ENCODE results near the gene WDR82. TPM values are rescaled to one million over a fixed set of nuclear protein-coding genes. Genes with fewer than 3 reads are reported as not detected.

The WDR82 gene
- total RNA-seq, 5 donors from 2014 or later (not counting 1 experiment from before 2014, with no cell fraction given): 119 to 159 (median 154) TPM

DNA sequence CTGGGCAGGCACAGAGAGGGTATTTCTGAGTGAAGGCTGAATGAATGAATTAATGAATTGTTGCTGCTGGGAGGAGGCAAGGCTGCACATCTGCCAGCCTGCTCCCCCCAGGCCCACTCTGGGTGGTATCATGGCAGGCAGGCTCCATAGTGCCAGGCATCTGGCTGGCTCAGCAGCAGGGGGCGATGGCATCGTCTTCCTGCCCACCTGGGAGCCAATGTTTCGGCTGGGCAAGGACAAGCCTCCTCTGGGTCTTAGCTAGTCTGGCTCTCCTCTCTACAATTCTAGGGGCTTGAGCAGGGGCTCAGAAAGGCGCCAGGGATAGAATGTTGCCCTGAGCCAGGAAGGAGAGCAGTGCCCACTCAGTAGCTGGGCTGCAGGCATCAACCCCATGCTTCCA, 51.3 kb downstream of the WDR82 start:
- Mint-ChIP-seq H3K4me1 (peaks cover 57 to 66% (median 61%) of the 10 kb centered on the region in 3 donors), H3K36me3 (peaks cover 15% of the 10 kb centered on the region), H3K27me3 (no peaks in the 10 kb centered on the region), H3K27ac (peak overlapping the region; percentile 85 to 92), H3K9me3 (no peaks in the 10 kb centered on the region), H3K4me3 (peak overlapping the region in 1 of 3 donors; percentile 83)
- 83% methylated on average over 4 of the region's 4 CpGs for WGBS (ENCODE audit: insufficient coverage)
- ChIA-PET POLR2A (no interaction called here), CTCF (interaction anchor here in 1 of 2 donors (1.2 kb wide), 1 partner anchor 112 kb away, joined by 4 read pairs; no protein-coding TSS in a partner anchor)
- Histone ChIP-seq H3K4me3 (ENCODE audit: control insufficient read depth in 1 of 2, extremely low read depth in 1 of 2, low read length in 1 of 2) (no peak overlapping the region), H3K27ac (ENCODE audit: low read length) (no peak overlapping the region), H3K9me3 (no peaks in the 10 kb centered on the region), H3K27me3 (replicated peaks in 1 of 2; ENCODE audit: control insufficient read depth in 2 of 2, extremely low read depth in 1 of 2, insufficient read depth in 2 of 2, low read length in 1 of 2) (no peaks in the 10 kb centered on the region), H3K4me1 (ENCODE audit: control insufficient read depth in 1 of 2, extremely low read depth in 1 of 2, insufficient read depth in 2 of 2, low read length in 2 of 2) (peaks cover 28 to 61% of the 10 kb centered on the region in 2 experiments), H3K36me3 (ENCODE audit: control insufficient read depth in 2 of 2, extremely low read depth in 1 of 2, insufficient read depth in 1 of 2, low read length in 1 of 2) (peaks cover 13 to 42% of the 10 kb centered on the region in 2 donors)
- no peak for ATAC-seq (replicated peaks in 1 of 4)
- no peak for DNase-seq

DNA sequence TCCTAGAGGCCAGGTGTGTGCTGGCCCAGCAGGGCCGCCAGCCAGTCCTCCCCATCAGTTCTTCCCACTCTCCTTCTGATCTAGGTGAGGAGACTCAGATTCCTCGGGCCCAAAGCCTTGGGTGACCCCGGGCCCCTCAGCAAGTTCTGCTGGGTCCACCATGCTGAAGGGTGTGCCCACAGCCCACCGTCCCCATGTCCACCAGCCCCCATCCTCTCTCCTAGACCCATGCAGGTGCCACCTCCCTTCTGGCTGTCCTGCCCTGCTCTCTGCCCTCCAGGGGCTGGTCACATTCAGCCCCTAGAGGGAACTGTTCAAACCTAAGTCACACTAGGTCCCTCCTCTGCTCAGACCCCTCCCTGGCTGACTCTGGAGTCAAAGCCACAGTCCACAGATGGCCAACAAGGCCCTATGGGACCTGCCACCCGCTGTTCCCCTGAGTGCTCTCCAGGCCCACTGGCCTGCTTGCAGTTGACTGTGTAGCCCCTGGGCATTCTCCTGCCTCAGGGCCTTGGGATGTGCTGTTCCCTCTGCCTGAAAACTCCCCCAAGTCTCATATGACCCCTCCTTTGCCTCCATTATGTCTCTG, 52.1 kb downstream of the WDR82 start:
- no peaks in the 10 kb centered on the region for H3K27me3 Mint-ChIP-seq
- Histone ChIP-seq H3K36me3 (ENCODE audit: control insufficient read depth in 2 of 2, extremely low read depth in 1 of 2, insufficient read depth in 1 of 2, low read length in 1 of 2) (peaks cover 11 to 34% of the 10 kb centered on the region in 2 donors), H3K4me3 (ENCODE audit: control insufficient read depth in 1 of 2, extremely low read depth in 1 of 2, low read length in 1 of 2) (peak overlapping the region in 1 of 2 donors; percentile 2), H3K27me3 (replicated peaks in 1 of 2; ENCODE audit: control insufficient read depth in 2 of 2, extremely low read depth in 1 of 2, insufficient read depth in 2 of 2, low read length in 1 of 2) (no peaks in the 10 kb centered on the region), H3K27ac (ENCODE audit: low read length) (peak overlapping the region; percentile 46), H3K9me3 (no peaks in the 10 kb centered on the region), H3K4me1 (ENCODE audit: control insufficient read depth in 1 of 2, extremely low read depth in 1 of 2, insufficient read depth in 2 of 2, low read length in 2 of 2) (peaks cover 33 to 61% of the 10 kb centered on the region in 2 experiments)
- H3K9me3 Mint-ChIP-seq: no peaks in the 10 kb centered on the region
- peaks cover 58 to 67% (median 61%) of the 10 kb centered on the region in 3 donors for H3K4me1 Mint-ChIP-seq
- peaks cover 9% of the 10 kb centered on the region for H3K36me3 Mint-ChIP-seq
- ChIA-PET CTCF (interaction anchor here in 1 of 2 donors (1.2 kb wide), 2 partner anchors 112 to 113 kb away, joined by 4 to 5 read pairs; no protein-coding TSS in a partner anchor), POLR2A (interaction anchor here in 1 of 2 donors (0.6 kb wide), 1 partner anchor 108 kb away, joined by 3 read pairs; no protein-coding TSS in a partner anchor)
- DNase-seq: no peak
- H3K27ac Mint-ChIP-seq: peak overlapping the region; percentile 85 to 92
- peak in 1 of 4 experiments; percentile 4 for ATAC-seq (replicated peaks in 1 of 4)
- WGBS (ENCODE audit: insufficient coverage): 55% methylated on average over 4 of the region's 5 CpGs
- H3K4me3 Mint-ChIP-seq: peak overlapping the region in 1 of 3 donors; percentile 83

DNA sequence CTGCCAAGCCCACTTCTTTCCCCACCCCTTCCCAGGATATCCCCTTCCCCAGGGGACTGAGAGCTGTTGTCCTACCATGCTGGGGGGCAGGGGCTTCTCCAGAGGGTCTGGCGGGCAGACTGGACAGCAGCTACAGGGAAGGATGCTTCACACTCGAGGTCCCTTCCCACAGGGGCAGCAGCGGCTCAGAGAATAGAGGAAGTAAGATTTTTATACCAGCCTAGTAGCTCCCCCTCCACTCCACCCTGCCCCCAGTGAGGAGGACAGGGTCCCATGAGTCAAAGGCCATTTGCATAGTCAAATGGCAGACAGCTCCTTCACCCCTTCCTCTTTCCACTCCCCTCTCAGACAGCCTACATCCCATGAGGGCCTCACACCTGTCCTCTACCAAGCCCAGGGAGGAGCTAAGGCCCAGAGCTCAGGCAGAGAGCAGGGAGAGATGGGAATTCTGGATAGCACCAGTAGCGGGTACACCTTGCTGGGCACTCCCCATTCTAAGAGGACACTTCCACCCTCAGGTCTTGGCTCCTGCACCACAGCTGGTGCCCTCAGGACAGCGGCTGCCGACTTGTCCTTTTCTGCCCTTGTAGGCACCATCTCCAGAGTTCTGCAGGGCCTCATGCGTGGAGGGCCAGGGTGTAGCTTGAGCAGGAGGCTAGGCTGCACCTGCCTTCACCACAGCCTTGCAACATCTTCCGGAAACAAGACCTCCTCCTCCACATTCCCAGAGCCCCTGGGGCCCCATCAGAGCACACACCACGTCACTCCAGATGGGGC, 52.8 kb downstream of the WDR82 start, which contains the start of gene TLR9:
Gene TLR9 (minus strand): TSS at position 194 of the 777 bp plus-strand sequence. CDS start 116 bp downstream, at position 78.
- Histone ChIP-seq H3K4me3 (ENCODE audit: control insufficient read depth in 1 of 2, extremely low read depth in 1 of 2, low read length in 1 of 2) (peak within 1 kb of the TSS in 1 of 2 donors; percentile 2), H3K27me3 (replicated peaks in 1 of 2; ENCODE audit: control insufficient read depth in 2 of 2, extremely low read depth in 1 of 2, insufficient read depth in 2 of 2, low read length in 1 of 2) (no peaks in the 10 kb centered on the region), H3K36me3 (ENCODE audit: control insufficient read depth in 2 of 2, extremely low read depth in 1 of 2, insufficient read depth in 1 of 2, low read length in 1 of 2) (peaks cover 9 to 27% of the 10 kb centered on the region in 2 donors), H3K27ac (ENCODE audit: low read length) (peak within 1 kb of the TSS; percentile 46), H3K9me3 (no peaks in the 10 kb centered on the region), H3K4me1 (ENCODE audit: control insufficient read depth in 1 of 2, extremely low read depth in 1 of 2, insufficient read depth in 2 of 2, low read length in 2 of 2) (peaks cover 36 to 63% of the 10 kb centered on the region in 2 experiments)
- ATAC-seq (replicated peaks in 1 of 4): peak; percentile 31 to 67 (median 39)
- no peaks in the 10 kb centered on the region for H3K9me3 Mint-ChIP-seq
- CTCF ChIA-PET: interaction anchor here in 1 of 2 donors (1.2 kb wide), 1 partner anchor 113 kb away, joined by 5 read pairs; no protein-coding TSS in a partner anchor
- DNase-seq: peak in 4 of 35 experiments; percentile 10 to 44 (median 35)
- H3K4me1 Mint-ChIP-seq: peaks cover 62 to 69% (median 67%) of the 10 kb centered on the region in 3 donors
- peaks cover 6% of the 10 kb centered on the region for H3K36me3 Mint-ChIP-seq
- no peaks in the 10 kb centered on the region for H3K27me3 Mint-ChIP-seq
- H3K27ac Mint-ChIP-seq: peak within 1 kb of the TSS; percentile 85 to 92
- peak within 1 kb of the TSS in 2 of 3 donors; percentile 34 to 83 for H3K4me3 Mint-ChIP-seq
- POLR2A ChIA-PET: no interaction called here
- 13% methylated on average over 2 of the region's 9 CpGs for WGBS (ENCODE audit: insufficient coverage)

DNA sequence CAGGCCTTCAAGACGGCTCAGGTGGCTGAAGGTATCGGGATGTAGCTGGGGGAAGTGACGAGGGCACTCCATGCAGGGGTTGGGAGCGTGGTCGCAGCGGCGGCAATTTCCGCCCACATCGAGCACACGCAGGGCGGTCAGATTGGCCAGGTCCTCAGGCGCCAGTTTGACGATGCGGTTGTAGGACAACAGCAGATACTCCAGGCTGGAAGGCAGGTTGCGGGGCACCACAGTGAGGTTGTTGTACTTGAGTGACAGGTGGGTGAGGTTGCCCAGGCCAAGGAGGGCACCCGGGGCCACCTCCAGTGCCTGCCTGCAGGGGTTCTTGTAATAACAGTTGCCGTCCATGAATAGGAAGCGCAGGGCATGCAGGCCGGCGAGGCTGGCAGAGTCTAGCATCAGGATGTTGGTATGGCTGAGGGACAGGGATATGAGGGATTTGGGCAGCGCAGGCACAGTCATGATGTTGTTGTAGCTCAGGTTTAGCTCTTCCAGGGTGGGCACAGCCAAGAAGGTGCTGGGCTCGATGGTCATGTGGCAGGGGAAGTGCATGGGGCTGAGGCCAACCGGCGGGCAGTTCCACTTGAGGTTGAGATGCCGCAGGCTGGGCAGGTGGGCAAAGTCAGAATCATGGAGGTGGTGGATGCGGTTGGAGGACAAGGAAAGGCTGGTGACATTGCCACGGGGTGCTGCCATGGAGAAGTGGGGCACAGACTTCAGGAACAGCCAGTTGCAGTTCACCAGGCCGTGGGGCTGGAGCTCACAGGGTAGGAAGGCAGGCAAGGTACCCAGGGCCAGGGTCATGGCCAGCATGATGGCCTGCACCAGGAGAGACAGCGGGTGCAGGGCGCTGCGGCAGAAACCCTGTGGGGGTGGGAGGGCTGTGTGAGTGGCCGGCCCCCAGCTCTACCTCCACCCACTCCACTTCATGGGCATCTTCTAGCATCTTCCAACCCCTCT, 54.7 kb downstream of the WDR82 start:
- no peaks in the 10 kb centered on the region for H3K9me3 Mint-ChIP-seq
- peak overlapping the region; percentile 31 to 83 (median 69) for H3K4me3 Mint-ChIP-seq
- no peaks in the 10 kb centered on the region for H3K9me3 ChIP-seq
- ATAC-seq (replicated peaks in 1 of 4): no peak
- H3K4me1 Mint-ChIP-seq: peaks cover 76 to 86% (median 83%) of the 10 kb centered on the region in 3 donors
- POLR2A ChIA-PET: no interaction called here
- peak overlapping the region; percentile 76 to 85 for H3K27ac Mint-ChIP-seq
- H3K27me3 Mint-ChIP-seq: no peaks in the 10 kb centered on the region
- CTCF ChIA-PET: interaction anchor here (1.6 to 2.0 kb wide), 2 partner anchors 115 to 116 kb away, joined by 5 to 6 read pairs; no protein-coding TSS in a partner anchor
- H3K4me1 ChIP-seq (ENCODE audit: control insufficient read depth in 1 of 2, extremely low read depth in 1 of 2, insufficient read depth in 2 of 2, low read length in 2 of 2): peaks cover 41 to 79% of the 10 kb centered on the region in 2 experiments
- WGBS (ENCODE audit: insufficient coverage): 95% methylated on average over 26 of the region's 32 CpGs
- H3K36me3 ChIP-seq (ENCODE audit: control insufficient read depth in 2 of 2, extremely low read depth in 1 of 2, insufficient read depth in 1 of 2, low read length in 1 of 2): peaks cover 2 to 8% of the 10 kb centered on the region in 2 donors
- H3K4me3 ChIP-seq (ENCODE audit: control insufficient read depth in 1 of 2, extremely low read depth in 1 of 2, low read length in 1 of 2): no peak overlapping the region
- H3K27ac ChIP-seq (ENCODE audit: low read length): no peak overlapping the region
- no peaks in the 10 kb centered on the region for H3K36me3 Mint-ChIP-seq
- no peaks in the 10 kb centered on the region for H3K27me3 ChIP-seq (replicated peaks in 1 of 2; ENCODE audit: control insufficient read depth in 2 of 2, extremely low read depth in 1 of 2, insufficient read depth in 2 of 2, low read length in 1 of 2)
- DNase-seq: no peak

DNA sequence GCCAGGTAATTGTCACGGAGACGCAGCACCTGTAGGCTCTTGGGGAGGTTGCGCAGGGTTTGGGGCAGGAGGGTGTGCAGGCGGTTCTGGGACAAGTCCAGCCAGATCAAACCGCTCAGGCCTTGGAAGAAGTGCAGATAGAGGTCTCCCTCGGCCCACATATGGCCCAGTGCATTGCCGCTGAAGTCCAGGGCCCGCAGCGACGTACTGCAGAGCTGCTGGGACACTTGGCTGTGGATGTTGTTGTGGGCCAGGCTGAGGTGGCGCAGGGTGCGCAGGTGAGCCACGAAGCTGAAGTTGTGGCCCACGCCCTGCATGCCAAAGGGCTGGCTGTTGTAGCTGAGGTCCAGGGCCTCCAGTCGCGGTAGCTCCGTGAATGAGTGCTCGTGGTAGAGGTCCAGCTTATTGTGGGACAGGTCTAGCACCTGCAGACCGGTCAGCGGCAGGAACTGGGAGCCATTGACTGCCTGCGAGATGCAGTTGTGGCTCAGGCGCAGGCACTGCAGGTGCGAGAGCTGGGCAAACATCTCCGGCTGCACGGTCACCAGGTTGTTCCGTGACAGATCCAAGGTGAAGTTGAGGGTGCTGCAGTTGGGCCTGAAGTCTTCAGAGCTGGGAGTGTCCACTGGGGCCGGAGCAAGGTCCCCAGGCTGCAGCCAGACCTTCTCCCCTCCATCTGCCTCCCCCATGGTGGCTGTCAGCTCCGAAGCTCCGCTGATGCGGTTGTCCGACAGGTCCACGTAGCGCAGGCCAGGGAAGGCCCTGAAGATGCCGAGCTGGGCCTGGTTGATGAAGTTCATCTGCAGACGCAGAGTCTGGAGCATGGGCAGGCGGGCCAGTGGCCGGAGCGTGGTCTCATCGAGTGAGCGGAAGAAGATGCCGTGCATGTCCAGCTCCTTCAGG, 55.9 kb downstream of the WDR82 start:
- ChIA-PET CTCF (interaction anchor here (0.5 to 3.8 kb wide), 10 partner anchors 9 to 247 kb away, joined by 3 to 48 read pairs (median 4); partner anchors contain the start of gene WDR82 (in 1 of the 2)), POLR2A (no interaction called here)
- peaks cover 86 to 97% (median 94%) of the 10 kb centered on the region in 3 donors for H3K4me1 Mint-ChIP-seq
- H3K36me3 Mint-ChIP-seq: no peaks in the 10 kb centered on the region
- ATAC-seq (replicated peaks in 1 of 4) (no peak), DNase-seq (no peak)
- Histone ChIP-seq H3K27ac (ENCODE audit: low read length) (peak overlapping the region; percentile 77), H3K36me3 (ENCODE audit: control insufficient read depth in 2 of 2, extremely low read depth in 1 of 2, insufficient read depth in 1 of 2, low read length in 1 of 2) (peaks cover 0 to 2% of the 10 kb centered on the region in 2 donors), H3K9me3 (no peaks in the 10 kb centered on the region), H3K4me3 (ENCODE audit: control insufficient read depth in 1 of 2, extremely low read depth in 1 of 2, low read length in 1 of 2) (peak overlapping the region; percentile 39 to 48), H3K4me1 (ENCODE audit: control insufficient read depth in 1 of 2, extremely low read depth in 1 of 2, insufficient read depth in 2 of 2, low read length in 2 of 2) (peaks cover 50 to 90% of the 10 kb centered on the region in 2 experiments), H3K27me3 (replicated peaks in 1 of 2; ENCODE audit: control insufficient read depth in 2 of 2, extremely low read depth in 1 of 2, insufficient read depth in 2 of 2, low read length in 1 of 2) (no peaks in the 10 kb centered on the region)
- H3K4me3 Mint-ChIP-seq: peak overlapping the region; percentile 69 to 83 (median 78)
- H3K27me3 Mint-ChIP-seq: no peaks in the 10 kb centered on the region
- peak overlapping the region; percentile 92 for H3K27ac Mint-ChIP-seq
- 86% methylated on average over 37 of the region's 41 CpGs for WGBS (ENCODE audit: insufficient coverage)
- no peaks in the 10 kb centered on the region for H3K9me3 Mint-ChIP-seq
